Kidney (tissue), 14 donors: ENCODE data around the gene PPP1R15A. TPM values are rescaled to one million over a fixed set of nuclear protein-coding genes. Genes with fewer than 3 reads are reported as not detected.
"Not testable (repeated sequence)": the region's sequence is repeated elsewhere in the genome, so short reads cannot be mapped to it uniquely, and the experiment has no call there.

Experiments used
- DNase-seq, 5 donors: peaks; one replicate each; pipeline ENCODE4 v3.0.0-alpha.2; 2013 to 2020
- FAIRE-seq: peaks from 2 replicates; lab custom pipeline; 2012; peaks lifted over from hg19 to GRCh38; lab: Jason Lieb, UNC
- H3K27ac ChIP-seq, 2 donors: one replicate each; pipeline ENCODE4 v1.7.0; 2013; ENCODE audit warnings: low read depth in 2 of 2, low read length in 2 of 2, inconsistent platforms in 1 of 2
- H3K27me3 ChIP-seq: one replicate; pipeline ENCODE4 v1.7.1; 2013; ENCODE audit warnings: low read length, inconsistent platforms; ENCODE audit not compliant: control insufficient read depth, insufficient read depth
- H3K36me3 ChIP-seq, 3 donors: one replicate each; pipeline versions ENCODE4 v1.7.0 to v1.7.1; 2013; ENCODE audit warnings: low read length in 3 of 3, control low read depth in 1 of 3, inconsistent platforms in 1 of 3; ENCODE audit not compliant: insufficient read depth in 3 of 3, control insufficient read depth in 2 of 3
- H3K4me1 ChIP-seq, 3 donors: one replicate each; pipeline versions ENCODE4 v1.7.0 to v1.7.1; 2013; ENCODE audit warnings: low read length in 3 of 3, inconsistent platforms in 1 of 3, low read depth in 1 of 3; ENCODE audit not compliant: control insufficient read depth in 2 of 3, insufficient read depth in 2 of 3
- H3K4me3 ChIP-seq, 3 donors: one replicate each; pipeline versions ENCODE4 v1.7.0 to v1.8.1; 2013; ENCODE audit warnings: low read length in 3 of 3, control low read depth in 1 of 3, inconsistent platforms in 1 of 3
- H3K9ac ChIP-seq, 3 donors: one replicate each; pipeline versions ENCODE4 v1.7.0 to v1.7.1; 2013; ENCODE audit warnings: low read length in 3 of 3, control low read depth in 1 of 3, inconsistent platforms in 1 of 3
- H3K9me3 ChIP-seq, 3 donors: one replicate each; pipeline versions ENCODE4 v1.7.0 to v1.7.1; 2013; ENCODE audit warnings: low read length in 3 of 3, control low read depth in 1 of 3, inconsistent platforms in 1 of 3; ENCODE audit not compliant: control insufficient read depth in 2 of 3, insufficient read depth in 1 of 3
- intact Hi-C: fragments of 100-400 bp; cut with DNase I; formaldehyde crosslinking; loops from one replicate; pipeline ENCODE4 v1.11.1; 2022
- polyA plus RNA-seq: library from polyadenylated mRNA; stranded (reverse); fragments of 350-450 nt; fragmentation: Illumina TruSeq; extraction: RNeasy Lipid Tissue Mini Kit (QIAGEN cat#74804); gene quantifications from one replicate; pipeline ENCODE4 v1.2.3, GENCODE V29; 2014; ENCODE audit warnings: low read depth, low replicate concordance; ENCODE audit not compliant: insufficient read depth
- total RNA-seq: library from RNA; stranded (reverse); fragmentation: NEBNext Ultra II Directional; extraction: Animal tissue kit (Norgen Biotek cat#: 25700); gene quantifications from one replicate; pipeline ENCODE4 v1.2.1, GENCODE V29; 2021
- TF ChIP-seq, protein P1 (sequence below): IDR thresholded peaks from 3 replicates; pipeline ENCODE4 v1.5.1; 2012; ENCODE audit warnings: mild to moderate bottlenecking, moderate library complexity, borderline replicate concordance; ENCODE audit not compliant: insufficient read depth; ENCODE audit errors: extremely low read depth
- donor health status: control.
- donor health status: control.
- donor health status: control.
- donor health status: control.
- donor health status: control.
- donor health status: DM: yes; HTN: yes; CAD: no.
- donor health status: Normal renal cell carcinoma (clear cell type).

PPP1R15A gene
- total and polyA plus RNA-seq, 2 donors from 2014 or later = 24.7 to 45.1 TPM

DNA sequence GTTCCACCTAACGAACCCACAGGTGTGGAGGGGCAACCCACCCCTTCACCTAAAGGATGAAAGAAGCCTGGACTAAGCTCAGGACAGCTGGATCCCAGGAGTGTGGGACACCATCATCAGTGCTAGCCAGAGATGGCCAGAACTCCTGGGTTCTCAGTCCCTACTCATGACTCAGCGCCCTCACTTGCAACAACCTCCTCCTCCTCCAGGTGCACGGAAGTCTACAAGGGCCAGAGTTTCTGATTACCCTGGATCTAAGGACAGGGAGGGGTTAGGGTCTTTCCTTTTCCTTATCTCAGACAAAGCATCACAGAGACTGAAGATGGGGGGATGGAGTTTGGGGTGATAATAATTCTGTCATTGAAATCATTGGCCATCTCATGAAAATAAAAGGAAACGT lies 18.3 kb downstream of the PPP1R15A start:
- Histone ChIP-seq H3K27me3 (no peaks in the 10 kb centered on the region), H3K9ac (no peak overlapping the region), H3K36me3 (no peaks in the 10 kb centered on the region), H3K4me1 (no peaks in the 10 kb centered on the region), H3K27ac (no peak overlapping the region), H3K9me3 (no peaks in the 10 kb centered on the region), H3K4me3 (no peak overlapping the region)
- FAIRE-seq = no peak
- no peak for DNase-seq
- TF ChIP-seq, protein P1, sequence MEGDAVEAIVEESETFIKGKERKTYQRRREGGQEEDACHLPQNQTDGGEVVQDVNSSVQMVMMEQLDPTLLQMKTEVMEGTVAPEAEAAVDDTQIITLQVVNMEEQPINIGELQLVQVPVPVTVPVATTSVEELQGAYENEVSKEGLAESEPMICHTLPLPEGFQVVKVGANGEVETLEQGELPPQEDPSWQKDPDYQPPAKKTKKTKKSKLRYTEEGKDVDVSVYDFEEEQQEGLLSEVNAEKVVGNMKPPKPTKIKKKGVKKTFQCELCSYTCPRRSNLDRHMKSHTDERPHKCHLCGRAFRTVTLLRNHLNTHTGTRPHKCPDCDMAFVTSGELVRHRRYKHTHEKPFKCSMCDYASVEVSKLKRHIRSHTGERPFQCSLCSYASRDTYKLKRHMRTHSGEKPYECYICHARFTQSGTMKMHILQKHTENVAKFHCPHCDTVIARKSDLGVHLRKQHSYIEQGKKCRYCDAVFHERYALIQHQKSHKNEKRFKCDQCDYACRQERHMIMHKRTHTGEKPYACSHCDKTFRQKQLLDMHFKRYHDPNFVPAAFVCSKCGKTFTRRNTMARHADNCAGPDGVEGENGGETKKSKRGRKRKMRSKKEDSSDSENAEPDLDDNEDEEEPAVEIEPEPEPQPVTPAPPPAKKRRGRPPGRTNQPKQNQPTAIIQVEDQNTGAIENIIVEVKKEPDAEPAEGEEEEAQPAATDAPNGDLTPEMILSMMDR = no peak
- intact Hi-C loops = no loop called here

DNA sequence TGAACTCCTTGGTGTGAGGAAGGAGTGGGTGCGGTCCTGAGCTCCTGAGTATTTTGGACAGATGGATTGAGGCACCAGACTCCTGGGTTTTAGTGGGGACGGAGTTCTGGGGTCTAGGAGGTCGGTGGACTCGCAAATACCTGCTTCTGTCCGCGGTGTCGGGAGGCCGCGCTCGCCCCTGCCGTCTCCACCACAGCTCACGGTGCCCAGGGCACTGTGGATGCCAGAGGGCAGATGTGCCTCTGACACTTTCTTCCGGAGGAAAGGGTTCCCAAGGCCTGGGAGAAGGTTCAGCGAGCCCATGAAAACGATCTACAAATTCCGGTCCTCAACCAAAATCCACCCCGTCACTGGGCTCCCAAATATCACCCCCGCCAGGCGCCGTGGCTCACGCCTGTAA lies 23.0 kb downstream of the PPP1R15A start:
- intact Hi-C loops = no loop called here
- no peak overlapping the region for H3K27ac ChIP-seq
- no peak overlapping the region for H3K4me3 ChIP-seq

DNA sequence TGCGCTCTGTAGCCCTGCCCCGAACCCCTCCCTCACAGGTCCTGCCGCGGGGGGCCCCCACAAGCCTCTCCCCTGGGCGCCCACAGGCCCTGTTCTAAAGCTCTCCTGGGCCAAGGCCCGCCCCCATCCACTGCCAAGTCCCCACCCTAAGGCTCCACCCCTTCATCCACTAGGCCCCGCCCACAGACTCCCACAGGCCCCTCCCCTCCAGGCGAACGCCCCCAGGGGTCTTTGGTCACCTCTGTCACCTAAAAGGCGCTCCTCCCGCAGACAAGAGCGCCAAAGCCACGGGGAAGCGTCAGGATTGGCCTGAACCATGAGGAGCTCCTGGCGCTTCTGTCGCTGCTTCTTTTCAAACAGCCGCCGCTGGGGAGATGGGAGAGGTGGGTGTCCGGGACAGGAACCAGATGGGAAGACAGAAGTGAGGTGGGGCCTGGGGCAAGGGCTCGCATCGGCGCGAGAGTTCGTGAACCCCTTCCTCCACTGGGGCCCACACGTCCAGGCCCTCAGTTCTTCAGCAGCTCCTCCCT lies 24.0 kb downstream of the PPP1R15A start:
- TF ChIP-seq, protein P1 = no peak
- DNase-seq (peak; percentile 58 to 91 (median 80)), FAIRE-seq (no peak)

More for the DNA sequence above, 23.0 kb downstream of the PPP1R15A start:
- Histone ChIP-seq H3K9ac (no peak overlapping the region), H3K36me3 (no peaks in the 10 kb centered on the region), H3K9me3 (no peaks in the 10 kb centered on the region), H3K27me3 (no peaks in the 10 kb centered on the region), H3K4me1 (no peaks in the 10 kb centered on the region)
- no peak for FAIRE-seq
- TF ChIP-seq, protein P1 = no peak
- no peak for DNase-seq

DNA sequence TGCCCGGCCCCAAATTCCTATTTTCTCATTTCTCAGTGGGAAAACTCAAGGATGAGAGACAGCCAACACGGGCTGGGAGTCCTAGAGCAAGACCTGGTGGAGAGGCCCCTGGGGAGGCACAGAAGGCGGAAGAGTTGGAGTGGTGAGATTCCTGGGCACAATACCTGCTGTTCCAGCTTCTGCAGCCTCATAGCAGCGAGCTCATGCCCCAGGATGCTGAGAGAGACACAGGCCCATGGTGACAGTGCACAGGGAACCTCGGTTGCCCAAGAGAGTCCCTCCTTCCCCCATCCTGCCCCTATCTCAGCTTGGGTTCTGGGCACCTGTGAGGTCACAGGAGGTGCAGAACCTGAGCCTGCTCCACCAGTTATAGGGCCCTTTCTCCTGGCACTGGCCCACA lies 25.0 kb downstream of the PPP1R15A start:
- TF ChIP-seq, protein P1 = no peak

More for the DNA sequence above, 24.0 kb downstream of the PPP1R15A start:
- H3K9ac ChIP-seq = no peak overlapping the region
- intact Hi-C loops = no loop called here
- no peaks in the 10 kb centered on the region for H3K27me3 ChIP-seq
- peaks cover 0 to 3% (median 0%) of the 10 kb centered on the region in 3 donors for H3K4me1 ChIP-seq
- H3K9me3 ChIP-seq = no peaks in the 10 kb centered on the region
- H3K36me3 ChIP-seq = no peaks in the 10 kb centered on the region
- H3K4me3 ChIP-seq = peak overlapping the region in 1 of 3 donors; percentile 21
- no peak overlapping the region for H3K27ac ChIP-seq

DNA sequence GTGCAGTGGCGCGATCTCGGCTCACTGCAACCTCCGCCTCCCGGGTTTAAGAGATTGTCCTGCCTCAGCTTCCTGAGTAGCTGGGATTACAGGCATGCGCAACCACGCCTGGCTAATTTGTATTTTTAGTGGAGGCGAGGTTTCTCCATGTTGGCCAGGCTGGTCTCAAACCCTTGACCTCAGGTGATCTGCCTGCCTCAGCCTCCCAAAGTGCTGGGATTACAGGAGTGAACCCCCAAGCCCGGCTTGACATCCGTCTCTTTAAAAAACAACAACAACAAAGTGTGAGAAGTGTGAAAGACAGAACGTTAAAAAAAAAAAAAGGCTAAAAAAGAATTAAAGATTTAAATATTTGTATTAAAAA lies 27.1 kb downstream of the PPP1R15A start:
- intact Hi-C loops, H3K9me3 ChIP-seq, H3K9ac ChIP-seq, H3K27me3 ChIP-seq, FAIRE-seq, H3K36me3 ChIP-seq, DNase-seq: not testable (repeated sequence)
- Histone ChIP-seq H3K4me1 (peaks cover 0 to 10% (median 3%) of the 10 kb centered on the region in 3 donors), H3K27ac (peak overlapping the region; percentile 71 to 95), H3K4me3 (peak overlapping the region in 2 of 3 donors; percentile 60 to 62)

More for the DNA sequence above, 25.0 kb downstream of the PPP1R15A start:
- H3K9ac ChIP-seq = no peak overlapping the region
- no peak for DNase-seq
- no peak overlapping the region for H3K27ac ChIP-seq
- FAIRE-seq = no peak
- H3K9me3 ChIP-seq = no peaks in the 10 kb centered on the region
- no peaks in the 10 kb centered on the region for H3K36me3 ChIP-seq
- no peak overlapping the region for H3K4me3 ChIP-seq
- peaks cover 0 to 10% (median 3%) of the 10 kb centered on the region in 3 donors for H3K4me1 ChIP-seq
- intact Hi-C loops = no loop called here
- no peaks in the 10 kb centered on the region for H3K27me3 ChIP-seq
